HepG2 (cell line): Measurements from ENCODE around the gene MYO1E. TPM values are rescaled to one million over a fixed set of nuclear protein-coding genes. Genes with fewer than 3 reads are reported as not detected.

Experiments used
- ATAC-seq: fragments of 200-7000 bp; cut with Tn5 transposase; 3 replicates; pipeline ENCODE4 v1.9.1; 2020; ENCODE audit warnings: mild to moderate bottlenecking, moderate library complexity
- BruUV-seq: library from RNA; stranded (reverse); fragments of 400-500 nt; replicated peaks from 2 replicates; lab custom pipeline; 2021; lab: Mats Ljungman, UMichigan
- CTCF ChIA-PET: fragments of 300-600 bp; formaldehyde crosslinking; extraction: SDS; loops from one replicate; lab custom pipeline; 2021; ENCODE audit warnings: low total read pairs, inconsistent platforms, low intra/inter-chr PET ratio; lab: Yijun Ruan, JAX
- POLR2A ChIA-PET: fragments of 350-600 bp; sonication (Branson Sonifier 250); formaldehyde crosslinking; loops from one replicate; lab custom pipeline; 2020; ENCODE audit warnings: antibody characterized with exemption, inconsistent platforms; lab: Yijun Ruan, JAX
- DNase-seq: peaks from one replicate; pipeline ENCODE4 v3.0.0-alpha.2; 2015; ENCODE audit warnings: low spot score
- FAIRE-seq: peaks from 3 replicates; lab custom pipeline; 2011; peaks lifted over from hg19 to GRCh38; lab: Jason Lieb, UNC
- H2AFZ ChIP-seq: one replicate; pipeline ENCODE4 v1.6.1; 2011; ENCODE audit warnings: low read length, inconsistent platforms
- H3K27ac ChIP-seq: fragments of 300-600 bp; 3 replicates; pipeline ENCODE4 v1.8.0; 2011; ENCODE audit warnings: mixed run types, mild to moderate bottlenecking, mixed read lengths, low read length, inconsistent platforms; ENCODE audit not compliant: insufficient read depth; ENCODE audit errors: extremely low read length
- H3K27me3 ChIP-seq, 2 experiments: fragments of 200-600 bp in 1 of 2; 2 replicates in 1 of 2; 3 replicates in 1 of 2; pipeline versions ENCODE4 v1.6.0 to v1.8.0; 2011; ENCODE audit warnings: low read length in 2 of 2, mild to moderate bottlenecking in 2 of 2, moderate library complexity in 2 of 2, inconsistent platforms in 1 of 2; ENCODE audit not compliant: insufficient read depth in 2 of 2, control insufficient read depth in 1 of 2
- H3K36me3 ChIP-seq, 2 experiments: fragments of 200-600 bp in 1 of 2; replicated peaks in 1 of 2; 2 replicates in 1 of 2; 3 replicates in 1 of 2; pipeline versions ENCODE4 v1.5.1 to v1.8.0; 2011; ENCODE audit warnings: low read length in 2 of 2, inconsistent platforms in 1 of 2; ENCODE audit not compliant: insufficient read depth in 2 of 2, control insufficient read depth in 1 of 2
- H3K4me1 ChIP-seq: 2 replicates; pipeline ENCODE4 v1.5.1; 2012; ENCODE audit warnings: low read length, inconsistent platforms; ENCODE audit not compliant: insufficient read depth
- H3K4me2 ChIP-seq: 2 replicates; pipeline ENCODE4 v1.6.0; 2011; ENCODE audit warnings: low read depth, low read length, inconsistent platforms
- H3K4me3 ChIP-seq, 3 experiments: fragments of 200-600 bp in 1 of 3; sonication (generic), shearing (Covaris generic) in 1 of 3; replicated peaks in 1 of 3; 2 replicates each; pipeline ENCODE4 v1.5.1; 2011 to 2016; ENCODE audit warnings: low read length in 3 of 3, inconsistent platforms in 2 of 3, low read depth in 2 of 3, mild to moderate bottlenecking in 2 of 3, control low read depth in 1 of 3, mixed read lengths in 1 of 3; ENCODE audit not compliant: insufficient read depth in 1 of 3
- H3K79me2 ChIP-seq: one replicate; pipeline ENCODE4 v1.6.1; 2011; ENCODE audit warnings: low read length, inconsistent platforms; ENCODE audit not compliant: insufficient read depth
- H3K9ac ChIP-seq: 2 replicates; pipeline ENCODE4 v1.6.0; 2011; ENCODE audit warnings: mild to moderate bottlenecking, low read depth, low read length, inconsistent platforms; ENCODE audit not compliant: insufficient read depth
- H3K9me3 ChIP-seq: 2 replicates; pipeline ENCODE4 v1.5.1; 2012; ENCODE audit warnings: mild to moderate bottlenecking, low read length
- H4K20me1 ChIP-seq: 2 replicates; pipeline ENCODE4 v1.6.0; 2011; ENCODE audit warnings: inconsistent platforms, mild to moderate bottlenecking, low read length, moderate library complexity; ENCODE audit not compliant: insufficient read depth
- FIP1L1 ChIP-seq: fragments of 200-400 bp; formaldehyde crosslinking; IDR thresholded peaks from 2 replicates; pipeline ENCODE4 v1.6.1; 2018; ENCODE audit warnings: low read depth, mild to moderate bottlenecking, low read length, moderate library complexity, borderline replicate concordance; ENCODE audit not compliant: insufficient read depth
- GPBP1L1 ChIP-seq: sonication (generic); formaldehyde crosslinking; IDR thresholded peaks from 2 replicates; pipeline ENCODE4 v1.5.0; 2020; ENCODE audit warnings: mild to moderate bottlenecking, missing genetic modification reagents
- HHEX ChIP-seq: IDR thresholded peaks from 2 replicates; pipeline ENCODE4 v1.6.1; 2016; ENCODE audit warnings: control low read depth
- LRRFIP1 ChIP-seq: sonication (generic); formaldehyde crosslinking; conservative IDR thresholded peaks from 2 replicates; pipeline ENCODE4 v1.4.0; 2020; ENCODE audit warnings: missing genetic modification reagents
- RFXANK ChIP-seq: IDR thresholded peaks from 2 replicates; pipeline ENCODE4 v1.6.1; 2016
- SRF ChIP-seq: IDR thresholded peaks from 2 replicates; pipeline ENCODE4 v1.6.1; 2011; ENCODE audit warnings: mild to moderate bottlenecking, low read depth, low read length, moderate library complexity
- ZNF20 ChIP-seq: sonication (generic); formaldehyde crosslinking; IDR thresholded peaks from 2 replicates; pipeline ENCODE4 v1.4.0; 2020; ENCODE audit warnings: mild to moderate bottlenecking, moderate library complexity, missing genetic modification reagents
- ZNF550 ChIP-seq: sonication (generic); formaldehyde crosslinking; IDR thresholded peaks from 2 replicates; pipeline ENCODE4 v1.4.0; 2020; ENCODE audit warnings: mild to moderate bottlenecking, missing genetic modification reagents, borderline replicate concordance
- ZSCAN29 ChIP-seq: sonication (generic); formaldehyde crosslinking; conservative IDR thresholded peaks from 2 replicates; pipeline ENCODE4 v1.4.0; 2020; ENCODE audit warnings: mild to moderate bottlenecking, missing genetic modification reagents
- WGBS: methylation state at CpG from one replicate; pipeline ENCODE4 v1.1.6; 2017; ENCODE audit warnings: low lambda C conversion rate; 5-methylcytosine and 5-hydroxymethylcytosine counted together
- in situ Hi-C: cut with HindIII; loops from 2 replicates; pipeline ENCODE4 v1.10.0; 2017; ENCODE audit warnings: low pct_unique_long_range_greater_than_20kb; ENCODE audit not compliant: extremely low pct_ligation_motif_present
- intact Hi-C: fragments of 100-400 bp; cut with micrococcal nuclease; formaldehyde crosslinking; loops from one replicate; pipeline ENCODE4 v1.10.0; 2022; ENCODE audit not compliant: unreplicated experiment
- polyA plus RNA-seq, 8 experiments: library from polyadenylated mRNA; depleted of rRNA in 3 of 8; stranded (reverse) in 7 of 8; unstranded in 1 of 8; fragments of >200 nt; fragmentation: Illumina TruSeq in 4 of 8; extraction: Trizol in 4 of 8; gene quantifications; 2 replicates each; pipeline versions ENCODE4 v1.2.1 to v1.2.3, GENCODE V29; 2011 to 2016; ENCODE audit warnings: low read depth in 4 of 8, missing spikeins in 1 of 8, mixed read lengths in 1 of 8; ENCODE audit not compliant: insufficient read depth in 1 of 8
- total RNA-seq, 5 experiments: library from RNA; depleted of rRNA; stranded (reverse); fragments of >200 nt; fragmentation: Illumina TruSeq; extraction: Trizol; gene quantifications; 2 replicates each; pipeline ENCODE4 v1.2.3, GENCODE V29; 2016; ENCODE audit warnings: low read depth in 1 of 5

MYO1E gene
- total and polyA plus RNA-seq, 2 of the 13 experiments (the other 11 are each of a cell fraction or from before 2014, with no cell fraction given) = 15.7 to 25.1 TPM

- no TSS peak for BruUV-seq
- Histone ChIP-seq H4K20me1 (no peaks in the 10 kb centered on the region), H3K36me3 (peaks cover 9 to 32% of the 10 kb centered on the region in 2 experiments; a peak in 4 of 5 replicates)
These were observed 154.0 kb downstream of the MYO1E start for GRCh38 chr15:59218710-59219109.

GRCh38 chr15:59217876-59218498, 154.7 kb downstream of the MYO1E start:
- in situ Hi-C loops = no loop called here
- Histone ChIP-seq H3K79me2 (no peaks in the 10 kb centered on the region), H4K20me1 (no peaks in the 10 kb centered on the region), H3K27ac (no peak overlapping the region), H3K27me3 (no peaks in the 10 kb centered on the region), H3K4me2 (no peak overlapping the region), H3K36me3 (peaks cover 9 to 25% of the 10 kb centered on the region in 2 experiments; a peak in 4 of 5 replicates), H3K9me3 (no peaks in the 10 kb centered on the region), H3K4me3 (no peak overlapping the region), H3K4me1 (peaks cover 9% of the 10 kb centered on the region; the same call in 1 of the 2 replicates), H3K9ac (no peak overlapping the region), H2AFZ (no peak overlapping the region)
- WGBS = 93% methylated on average over 14 of the region's 14 CpGs
- no peak for DNase-seq
- FAIRE-seq = no peak
- POLR2A ChIA-PET = no interaction called here
- intact Hi-C loops = no loop called here
- ATAC-seq = no peak
- CTCF ChIA-PET = no interaction called here
- no TSS peak for BruUV-seq
- TF ChIP-seq ZSCAN29 (no peak), GPBP1L1 (CRISPR knock-in tag) (no peak), ZNF20 (CRISPR knock-in tag) (no peak), ZNF550 (CRISPR knock-in tag) (no peak), RFXANK (no peak), SRF (no peak), FIP1L1 (no peak), LRRFIP1 (CRISPR knock-in tag) (no peak)

More at GRCh38 chr15:59218710-59219109, 154.0 kb downstream of the MYO1E start:
- no peak for TF ChIP-seq HHEX (CRISPR knock-in tag)
- TF ChIP-seq, all 625 proteins: peak for 0
- Histone ChIP-seq H2AFZ (no peak overlapping the region), H3K9ac (no peak overlapping the region), H3K4me3 (no peak overlapping the region), H3K4me2 (no peak overlapping the region), H3K9me3 (no peaks in the 10 kb centered on the region), H3K27ac (no peak overlapping the region), H3K27me3 (no peaks in the 10 kb centered on the region), H3K4me1 (peaks cover 9% of the 10 kb centered on the region; the same call in 1 of the 2 replicates), H3K79me2 (no peaks in the 10 kb centered on the region)
- in situ Hi-C loops (no loop called here), intact Hi-C loops (no loop called here)
- no peak for ATAC-seq
- DNase-seq = no peak
- no peak for FAIRE-seq
- ChIA-PET CTCF (no interaction called here), POLR2A (no interaction called here)
- 95% methylated on average over 3 of the region's 3 CpGs for WGBS
